Right lobe of liver (tissue), 6 donors: ENCODE data around the gene EDNRA. TPM values are rescaled to one million over a fixed set of nuclear protein-coding genes. Genes with fewer than 3 reads are reported as not detected.

Experiments used
- ATAC-seq, 4 donors: fragments of 200-7000 bp; cut with Tn5 transposase; one replicate each; pipeline ENCODE4 v1.9.1; 2020; ENCODE audit warnings: mild to moderate bottlenecking in 4 of 4, moderate library complexity in 4 of 4
- DNase-seq, 3 donors: peaks; one replicate each; pipeline ENCODE4 v3.0.0-alpha.2; 2020
- H3K27ac ChIP-seq, 3 donors: fragments of 200-600 bp; one replicate each; pipeline ENCODE4 v1.8.0; 2022
- H3K27me3 ChIP-seq, 2 donors: fragments of 200-600 bp; one replicate each; pipeline ENCODE4 v1.8.0; 2022
- H3K36me3 ChIP-seq, 4 donors: fragments of 200-600 bp; sonication (generic) in 1 of 4; one replicate each; pipeline versions ENCODE4 v1.5.1 to v1.8.0; 2017 to 2022; ENCODE audit warnings: control low read depth in 1 of 4
- H3K4me1 ChIP-seq, 4 donors: fragments of 200-600 bp; sonication (generic) in 1 of 4; one replicate each; pipeline versions ENCODE4 v1.5.1 to v1.8.0; 2017 to 2022; ENCODE audit warnings: control low read depth in 1 of 4
- H3K4me3 ChIP-seq, 3 donors: fragments of 200-600 bp; one replicate each; pipeline ENCODE4 v1.8.0; 2022
- H3K9me3 ChIP-seq, 4 donors: fragments of 200-600 bp; sonication (generic) in 1 of 4; one replicate each; pipeline versions ENCODE4 v1.5.1 to v1.8.0; 2017 to 2022; ENCODE audit warnings: control low read depth in 1 of 4
- CTCF ChIP-seq, 4 donors: fragments of 200-600 bp in 3 of 4; fragments of 450-650 bp in 1 of 4; IDR thresholded peaks; one replicate each; pipeline versions ENCODE4 v1.5.1 to v1.8.0; 2016 to 2022; ENCODE audit warnings: antibody characterized with exemption in 4 of 4, mild to moderate bottlenecking in 2 of 4
- POLR2A ChIP-seq: fragments of 450-650 bp; IDR thresholded peaks from one replicate; pipeline ENCODE4 v1.6.1; 2017; ENCODE audit warnings: antibody characterized with exemption, mild to moderate bottlenecking
- WGBS: methylation state at CpG from one replicate; pipeline ENCODE4 v1.1.6; 2018; ENCODE audit warnings: low coverage, low lambda C conversion rate; ENCODE audit not compliant: insufficient coverage; ENCODE audit errors: missing lambda C conversion rate; 5-methylcytosine and 5-hydroxymethylcytosine counted together
- intact Hi-C, 2 donors: fragments of 100-400 bp; cut with DNase I; formaldehyde crosslinking; loops; one replicate each; pipeline versions ENCODE4 v1.11.2 to v1.14.1; 2022
- total RNA-seq, 6 experiments: library from RNA; depleted of rRNA in 2 of 6; stranded (reverse); fragments of >200 nt in 2 of 6; fragmentation: NEBNext Ultra II Directional in 3 of 6; extraction: Animal tissue kit (Norgen Biotek cat#: 25700) in 3 of 6; gene quantifications; one replicate each; pipeline versions ENCODE4 v1.1.0 to v1.2.4, GENCODE V29; 2016 to 2023
- donor health status: DM: no; HTN: yes; CAD: no.
- donor health status: DM: no; HTN: no; CAD: no.
- donor health status: DM: no; HTN: no; CAD: no.
- donor health status: DM: no; HTN: yes; CAD: no.
- donor health status: DM: no; HTN: yes; CAD: no.

EDNRA gene
- total RNA-seq, 6 experiments from 2014 or later = 0.61 to 1.2 (median 0.92) TPM

DNA sequence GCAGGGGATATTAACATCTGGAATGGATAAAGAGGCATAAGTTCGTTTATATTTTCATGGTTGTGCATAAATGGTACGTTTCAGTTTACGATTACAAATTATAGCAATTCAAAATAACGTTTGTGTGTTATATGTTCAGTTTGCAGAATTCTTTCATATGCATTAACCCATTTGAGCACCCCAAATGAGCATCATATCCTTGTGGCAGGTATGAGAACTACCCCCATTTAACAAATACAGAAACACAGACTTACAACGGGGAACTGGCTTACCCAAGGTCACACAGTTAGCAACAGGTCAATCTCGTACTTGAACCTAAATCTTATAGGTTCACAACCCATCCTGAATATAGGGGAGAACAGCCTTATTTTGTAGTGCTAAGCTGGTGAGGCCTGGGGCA lies 33.1 kb downstream of the EDNRA start:
- no peak for ATAC-seq
- intact Hi-C loops = no loop called here
- WGBS = 64% methylated on average over 5 of the region's 6 CpGs

DNA sequence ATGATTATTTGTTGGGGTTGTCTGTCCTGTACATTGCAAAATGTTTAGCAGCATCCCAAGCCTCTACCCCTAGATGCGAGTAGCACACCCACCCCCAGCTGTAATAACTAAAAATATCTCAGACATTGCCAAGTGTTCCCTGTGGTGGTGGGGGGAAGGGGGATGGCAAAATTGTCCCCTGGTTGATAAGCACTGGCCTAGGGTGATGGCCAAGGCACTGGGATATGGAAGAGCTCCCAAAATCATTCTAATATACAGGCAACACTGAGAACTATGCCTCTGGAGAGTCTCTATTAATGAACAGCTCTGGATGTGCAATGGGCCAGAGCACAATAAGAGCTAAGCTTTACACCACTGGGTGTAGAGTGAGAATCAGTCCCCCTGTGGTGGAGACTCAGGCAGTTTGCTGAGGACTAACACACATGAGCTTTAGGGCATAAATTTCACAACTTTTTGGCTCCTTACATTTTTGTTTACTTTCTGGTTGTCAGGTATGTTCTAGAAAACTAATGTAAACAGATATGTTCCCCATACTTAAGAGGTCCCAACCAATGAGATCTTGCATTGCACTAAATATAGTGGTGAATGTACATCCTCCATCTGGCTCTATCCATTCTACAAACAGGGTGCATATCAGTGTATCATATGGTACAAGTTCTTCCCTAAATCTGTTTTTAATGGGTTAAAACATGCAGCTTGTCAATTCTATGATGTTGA lies 34.5 kb downstream of the EDNRA start:
- intact Hi-C loops = no loop called here
- DNase-seq = no peak
- no peaks in the 10 kb centered on the region for H3K27me3 ChIP-seq
- TF ChIP-seq POLR2A = no peak
- TF ChIP-seq CTCF (IDR thresholded peaks at IDR 0.05) = no peak
- no peaks in the 10 kb centered on the region for H3K9me3 ChIP-seq
- no peaks in the 10 kb centered on the region for H3K4me1 ChIP-seq
- no peaks in the 10 kb centered on the region for H3K36me3 ChIP-seq
- no peak overlapping the region for H3K27ac ChIP-seq
- WGBS = 70% methylated on average over 1 of the region's 1 CpG
- no peak for ATAC-seq
- no peak overlapping the region for H3K4me3 ChIP-seq

More for the DNA sequence above, 33.1 kb downstream of the EDNRA start:
- DNase-seq = no peak
- Histone ChIP-seq H3K4me1 (no peaks in the 10 kb centered on the region), H3K27ac (no peak overlapping the region), H3K36me3 (no peaks in the 10 kb centered on the region), H3K4me3 (no peak overlapping the region), H3K9me3 (no peaks in the 10 kb centered on the region), H3K27me3 (no peaks in the 10 kb centered on the region)
- TF ChIP-seq POLR2A (no peak), CTCF (IDR thresholded peaks at IDR 0.05) (no peak)

DNA sequence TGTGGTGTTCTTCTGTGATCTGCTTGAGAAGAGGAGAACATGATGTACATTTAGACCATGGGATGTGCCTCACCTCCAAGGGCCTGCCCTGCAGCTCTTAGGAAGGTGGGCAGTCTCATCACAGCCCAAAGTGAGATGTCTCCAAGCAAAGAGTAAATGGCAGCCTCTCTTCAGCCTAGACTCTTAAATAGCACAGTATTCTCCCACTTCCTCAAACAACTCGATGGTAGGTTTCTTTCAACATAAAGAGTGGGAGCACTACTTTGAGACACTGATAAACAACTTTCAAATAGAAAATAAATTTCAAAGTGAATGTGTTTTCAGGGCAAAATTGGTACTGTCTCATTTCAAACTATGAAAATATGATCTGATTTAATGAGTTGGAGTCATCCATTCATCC lies 35.2 kb downstream of the EDNRA start:
- Histone ChIP-seq H3K36me3 (no peaks in the 10 kb centered on the region), H3K4me3 (no peak overlapping the region), H3K27me3 (no peaks in the 10 kb centered on the region), H3K27ac (no peak overlapping the region), H3K4me1 (no peaks in the 10 kb centered on the region), H3K9me3 (no peaks in the 10 kb centered on the region)
- ATAC-seq (no peak), DNase-seq (no peak)
- intact Hi-C loops = no loop called here
- TF ChIP-seq POLR2A = no peak
- no peak for TF ChIP-seq CTCF (IDR thresholded peaks at IDR 0.05)
- 44% methylated on average over 1 of the region's 1 CpG for WGBS

DNA sequence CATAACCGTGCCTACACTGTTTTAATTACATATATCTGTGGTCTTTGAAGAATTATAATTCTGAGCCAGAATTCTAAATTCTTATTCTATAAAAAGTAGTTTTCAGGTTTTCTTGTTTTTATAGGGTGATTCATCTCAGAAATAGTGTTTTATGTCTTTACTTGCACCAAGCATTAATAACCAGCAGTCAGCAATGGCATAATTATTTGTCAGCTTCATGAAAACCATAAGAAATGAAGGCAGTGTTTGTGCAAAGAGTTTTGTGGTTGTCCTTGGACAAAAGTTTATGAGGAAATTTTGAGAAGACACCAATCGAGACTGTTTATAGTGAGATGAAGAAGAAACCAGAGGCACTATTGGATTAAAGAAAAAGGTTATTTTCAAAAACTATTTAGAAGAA lies 37.2 kb downstream of the EDNRA start:
- intact Hi-C loops = no loop called here
- H3K27ac ChIP-seq = no peak overlapping the region
- no peaks in the 10 kb centered on the region for H3K36me3 ChIP-seq
- ATAC-seq = no peak
- H3K4me1 ChIP-seq = no peaks in the 10 kb centered on the region
- H3K4me3 ChIP-seq = no peak overlapping the region
- H3K27me3 ChIP-seq = no peaks in the 10 kb centered on the region
- no peak for DNase-seq
- H3K9me3 ChIP-seq = no peaks in the 10 kb centered on the region
- WGBS = 67% methylated on average over 2 of the region's 2 CpGs
- TF ChIP-seq POLR2A = no peak
- TF ChIP-seq CTCF (IDR thresholded peaks at IDR 0.05) = no peak
